SK-N-MC (cell line): ENCODE measurements around the gene LSM14A.
"Not testable (repeated sequence)": the region's sequence is repeated elsewhere in the genome, so short reads cannot be mapped to it uniquely, and the experiment has no call there.

Experiments
- DNase-seq: peaks from one replicate; pipeline ENCODE4 v3.0.0-alpha.2; 2011; ENCODE audit warnings: low read depth, low spot score
- H3K27ac ChIP-seq: fragments of 200-600 bp; sonication (generic); 2 replicates; pipeline ENCODE4 v1.5.1; 2016; ENCODE audit warnings: mixed run types
- H3K36me3 ChIP-seq: fragments of 200-600 bp; sonication (generic); 2 replicates; pipeline ENCODE4 v1.6.1; 2017; ENCODE audit warnings: antibody characterized with exemption, low read length, mixed read lengths; ENCODE audit not compliant: insufficient read depth
- H3K4me3 ChIP-seq: fragments of 200-600 bp; sonication (generic); 2 replicates; pipeline ENCODE4 v1.5.1; 2016
- H3K9ac ChIP-seq: fragments of 200-600 bp; sonication (generic); 2 replicates; pipeline ENCODE4 v1.8.0; 2017; ENCODE audit warnings: mixed run types, mixed read lengths; ENCODE audit not compliant: insufficient read length
- H3K9me3 ChIP-seq: fragments of 200-600 bp; sonication (generic); 2 replicates; pipeline ENCODE4 v1.6.1; 2017; ENCODE audit warnings: low read depth, mild to moderate bottlenecking, antibody characterized with exemption, low read length, moderate library complexity, mixed read lengths
- EZH2 ChIP-seq: fragments of 200-600 bp; sonication (generic); IDR thresholded peaks from one replicate; pipeline ENCODE4 v1.6.1; 2017; ENCODE audit warnings: antibody characterized with exemption
- FOXP2 ChIP-seq: optimal IDR thresholded peaks from 2 replicates; pipeline ENCODE3; 2011; ENCODE audit warnings: mild to moderate bottlenecking, moderate library complexity; ENCODE audit not compliant: insufficient read depth; ENCODE audit errors: extremely low read length, control extremely low read depth
- POLR2AphosphoS5 ChIP-seq: IDR thresholded peaks from 2 replicates; pipeline ENCODE4 v1.6.1; 2012; ENCODE audit warnings: mild to moderate bottlenecking, low read depth, low read length, borderline replicate concordance

Gene LSM14A

DNA sequence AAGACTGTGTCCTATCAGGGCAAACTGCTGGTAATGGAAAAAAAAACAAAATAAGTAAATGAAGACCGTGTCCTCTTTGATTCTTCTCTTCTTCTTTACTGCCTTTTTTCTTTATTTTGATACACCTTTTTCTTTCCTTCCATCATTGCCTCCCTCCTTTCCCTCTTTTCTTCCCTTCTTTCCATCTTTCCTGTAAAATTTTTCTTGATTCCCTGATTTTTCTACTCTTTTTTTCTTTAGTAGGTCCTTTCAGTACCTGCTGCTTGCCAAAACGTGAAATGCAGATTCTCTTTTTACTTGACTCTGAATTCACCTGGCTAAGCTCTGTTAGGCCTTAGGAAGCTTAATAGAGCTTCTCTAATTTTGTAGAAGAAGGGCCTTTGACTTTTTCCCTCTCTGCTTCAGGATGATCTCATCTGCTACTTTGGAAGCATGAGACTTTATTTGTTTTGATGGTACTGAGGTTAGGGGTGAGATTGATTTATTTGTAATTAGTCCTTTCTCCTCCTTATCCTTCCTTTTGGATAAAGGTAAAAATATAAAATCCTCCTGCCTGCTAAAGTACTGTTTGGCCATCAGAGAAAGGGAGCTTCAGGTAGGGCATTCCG is 19.2 kb downstream of the LSM14A start:
- H3K36me3 ChIP-seq: peaks cover 27% of the 10 kb centered on the region
- H3K27ac ChIP-seq: no peak overlapping the region
- no peak for DNase-seq
- no peaks in the 10 kb centered on the region for H3K9me3 ChIP-seq
- H3K9ac ChIP-seq: no peak overlapping the region
- no peak overlapping the region for H3K4me3 ChIP-seq
- TF ChIP-seq FOXP2 (no peak), EZH2 (no peak), POLR2AphosphoS5 (no peak)

DNA sequence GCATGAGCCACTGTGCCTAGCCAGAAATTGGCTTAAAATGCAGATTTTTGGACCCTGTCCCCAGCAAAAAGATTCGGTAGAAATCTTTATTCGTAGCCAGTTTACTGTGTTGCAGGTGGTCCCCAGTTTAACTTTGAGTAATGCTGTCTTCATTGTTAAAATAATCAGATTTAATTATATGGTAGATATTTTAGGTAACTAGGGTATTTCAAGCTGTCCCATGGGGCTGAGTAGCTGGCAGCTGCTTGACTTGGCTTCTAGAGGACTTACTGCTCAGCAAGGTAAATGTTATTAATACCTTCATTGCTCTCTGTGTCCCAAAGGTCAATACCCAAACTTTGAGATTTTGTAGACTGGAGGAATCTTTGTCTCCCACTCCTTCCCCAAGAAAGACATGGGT is 21.1 kb downstream of the LSM14A start:
- H3K9me3 ChIP-seq: no peaks in the 10 kb centered on the region
- no peak overlapping the region for H3K27ac ChIP-seq
- no peak overlapping the region for H3K9ac ChIP-seq
- peaks cover 45% of the 10 kb centered on the region for H3K36me3 ChIP-seq
- H3K4me3 ChIP-seq: no peak overlapping the region
- no peak for DNase-seq
- TF ChIP-seq POLR2AphosphoS5: no peak
- no peak for TF ChIP-seq FOXP2
- TF ChIP-seq EZH2: no peak

DNA sequence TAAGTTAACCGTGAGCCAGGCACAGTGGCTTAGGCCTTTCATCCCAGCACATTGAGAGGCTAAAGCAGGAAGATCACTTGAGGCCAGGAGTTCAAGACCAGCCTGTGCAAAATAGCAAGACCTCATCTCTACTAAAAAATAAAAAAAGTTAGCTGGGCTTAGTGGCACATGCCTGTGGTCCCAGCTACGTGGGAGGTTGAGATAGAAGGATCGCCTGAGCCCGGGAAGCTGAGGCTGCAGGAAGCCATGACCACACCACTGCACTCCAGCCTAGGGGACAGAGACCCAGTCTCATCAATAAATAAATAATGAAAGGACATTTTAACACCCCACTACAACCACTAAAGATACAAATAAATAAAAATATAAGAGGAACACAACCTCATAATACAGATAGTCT is 21.6 kb downstream of the LSM14A start:
- no peak for DNase-seq
- Histone ChIP-seq H3K9me3 (no peaks in the 10 kb centered on the region), H3K9ac (no peak overlapping the region), H3K36me3 (peaks cover 48% of the 10 kb centered on the region), H3K27ac (no peak overlapping the region), H3K4me3 (no peak overlapping the region)
- TF ChIP-seq FOXP2: no peak
- TF ChIP-seq POLR2AphosphoS5: no peak
- TF ChIP-seq EZH2: no peak

DNA sequence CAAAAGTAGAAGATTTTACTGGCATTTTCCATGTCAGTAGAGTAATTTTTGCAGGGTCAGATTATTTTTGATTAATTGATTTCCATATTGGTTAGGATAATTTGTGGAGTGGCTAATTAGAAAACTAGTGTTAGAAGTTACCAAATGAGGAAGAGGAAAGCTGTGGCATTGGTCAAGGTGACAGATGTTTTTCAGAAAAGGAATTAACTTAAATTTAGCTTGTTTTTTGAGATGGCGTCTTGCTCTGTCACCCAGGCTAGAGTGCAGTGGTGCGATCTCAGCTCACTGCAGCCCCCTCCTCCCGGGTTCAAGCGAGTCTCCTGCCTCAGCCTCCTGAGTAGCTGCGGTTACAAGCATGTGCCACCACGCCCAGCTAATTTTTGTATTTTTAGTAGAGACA is 28.8 kb downstream of the LSM14A start:
- Histone ChIP-seq H3K9ac (no peak overlapping the region), H3K4me3 (no peak overlapping the region), H3K36me3 (peaks cover 80% of the 10 kb centered on the region), H3K9me3 (no peaks in the 10 kb centered on the region), H3K27ac (no peak overlapping the region)
- DNase-seq: no peak
- TF ChIP-seq POLR2AphosphoS5: no peak
- no peak for TF ChIP-seq FOXP2

DNA sequence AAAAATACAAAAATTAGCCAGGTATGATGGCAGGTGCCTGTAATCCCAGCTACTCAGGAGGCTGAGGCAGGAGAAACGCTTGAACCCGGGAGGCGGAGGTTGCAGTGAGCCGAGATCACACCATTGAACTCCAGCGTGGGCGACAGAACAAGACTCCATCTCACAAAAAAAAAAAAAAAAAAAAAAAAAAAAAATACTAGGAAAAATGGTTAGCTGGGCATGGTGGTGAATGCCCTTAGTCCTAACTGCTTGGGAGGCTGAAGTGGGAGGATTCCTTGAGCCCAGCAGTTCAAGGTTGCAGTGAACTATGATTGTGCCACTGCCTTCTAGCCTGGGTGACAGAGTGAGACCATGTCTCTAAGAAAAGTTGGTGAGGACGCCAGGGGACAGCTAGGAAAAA is 33.0 kb downstream of the LSM14A start:
- H3K9ac ChIP-seq, H3K9me3 ChIP-seq, H3K4me3 ChIP-seq, H3K27ac ChIP-seq, DNase-seq: not testable (repeated sequence)
- peaks cover 62% of the 10 kb centered on the region for H3K36me3 ChIP-seq

DNA sequence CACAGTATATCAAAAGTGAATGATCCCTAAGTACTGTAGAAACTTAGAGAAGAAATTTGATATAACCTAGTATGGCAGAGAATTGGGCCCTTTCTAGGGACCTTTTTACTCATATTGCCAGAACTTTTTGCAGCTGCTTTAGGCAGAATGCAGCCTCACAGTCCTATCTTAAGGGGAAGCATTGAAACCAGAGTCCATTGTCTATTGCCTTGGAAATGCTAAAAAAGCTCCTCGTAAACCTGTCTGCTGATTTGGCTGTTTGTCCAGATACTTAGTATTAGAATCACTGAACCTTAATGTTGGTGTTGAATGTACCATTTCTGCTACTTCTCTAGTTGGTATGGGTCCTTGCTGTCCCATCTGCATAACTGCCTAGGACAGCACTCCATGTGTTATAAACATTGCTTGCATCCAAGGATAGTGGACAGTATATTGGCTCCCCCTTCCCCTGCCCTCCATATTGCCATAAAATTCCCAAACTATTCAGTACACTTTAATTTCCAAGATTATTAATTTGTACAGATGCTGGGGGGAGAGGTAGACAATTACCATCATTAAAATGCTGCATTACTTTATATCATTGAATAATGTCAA is 36.1 kb downstream of the LSM14A start:
- H3K4me3 ChIP-seq: no peak overlapping the region
- H3K36me3 ChIP-seq: peaks cover 60% of the 10 kb centered on the region
- TF ChIP-seq POLR2AphosphoS5 (no peak), FOXP2 (no peak)
- no peak overlapping the region for H3K27ac ChIP-seq
- no peaks in the 10 kb centered on the region for H3K9me3 ChIP-seq
- H3K9ac ChIP-seq: no peak overlapping the region
- DNase-seq: no peak

DNA sequence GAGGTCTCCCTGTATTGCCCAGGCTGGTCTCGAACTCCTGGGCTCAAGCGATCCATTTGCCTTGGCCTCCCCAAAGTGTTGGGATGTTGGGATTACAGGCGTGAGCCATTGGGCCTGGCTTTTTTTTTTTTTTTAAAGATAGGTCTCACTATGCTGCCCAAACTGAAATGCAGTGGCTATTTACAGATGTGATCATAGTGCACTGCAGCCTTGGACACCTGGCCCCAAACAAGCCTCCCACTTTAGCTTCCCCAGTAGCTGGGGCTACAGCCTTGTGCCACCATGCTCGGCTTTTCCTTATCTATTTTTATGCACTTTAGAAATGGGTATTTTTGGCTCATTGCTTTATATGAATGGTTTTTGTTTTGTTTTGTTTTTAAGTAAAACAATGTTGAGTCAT is 37.4 kb downstream of the LSM14A start:
- Histone ChIP-seq H3K27ac (no peak overlapping the region), H3K9me3 (no peaks in the 10 kb centered on the region), H3K9ac (no peak overlapping the region), H3K4me3 (no peak overlapping the region), H3K36me3 (peaks cover 52% of the 10 kb centered on the region)
- no peak for DNase-seq
- TF ChIP-seq EZH2 (no peak), FOXP2 (no peak), POLR2AphosphoS5 (no peak)

DNA sequence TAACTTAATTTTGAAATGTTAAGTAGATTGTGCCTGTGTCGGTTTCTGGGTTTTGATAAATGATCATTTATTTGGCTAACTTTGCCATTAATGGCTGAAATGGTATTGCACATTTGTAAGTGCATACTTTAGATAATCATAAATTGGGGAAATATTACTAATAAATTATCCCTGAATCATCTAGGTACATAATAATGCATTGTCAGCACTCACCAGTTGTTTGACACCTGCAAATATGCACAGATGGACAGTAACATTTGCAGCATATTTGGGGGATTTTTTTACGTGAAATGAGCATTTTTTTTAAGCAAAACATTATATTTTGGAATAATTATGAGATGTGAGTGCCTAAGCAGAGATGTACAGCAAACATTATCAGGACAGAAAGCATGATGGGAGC is 41.0 kb downstream of the LSM14A start:
- H3K36me3 ChIP-seq: peaks cover 58% of the 10 kb centered on the region
- no peaks in the 10 kb centered on the region for H3K9me3 ChIP-seq
- H3K4me3 ChIP-seq: no peak overlapping the region
- H3K27ac ChIP-seq: no peak overlapping the region
- DNase-seq: no peak
- H3K9ac ChIP-seq: no peak overlapping the region
- no peak for TF ChIP-seq EZH2
- TF ChIP-seq FOXP2: no peak
- TF ChIP-seq POLR2AphosphoS5: no peak

DNA sequence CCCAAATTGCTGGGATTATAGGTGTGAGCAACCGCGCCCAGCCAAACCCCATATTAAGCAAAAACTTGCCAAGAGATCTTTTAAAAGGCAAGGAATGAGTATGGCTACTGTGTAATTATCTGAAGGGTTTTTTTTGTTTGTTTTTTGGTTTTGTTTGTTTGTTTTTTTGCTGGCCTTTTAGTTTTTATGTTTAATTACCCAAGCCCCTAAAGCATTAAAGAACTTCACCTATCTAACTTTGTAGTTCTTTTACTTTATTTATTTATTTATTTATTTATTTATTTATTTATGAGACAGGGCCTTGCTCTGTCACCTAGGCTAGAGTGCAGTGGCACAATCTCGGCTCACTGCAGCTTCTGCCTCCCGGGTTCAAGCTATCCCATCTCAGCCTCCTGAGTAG is 41.7 kb downstream of the LSM14A start:
- Histone ChIP-seq H3K9me3 (no peaks in the 10 kb centered on the region), H3K9ac (no peak overlapping the region), H3K4me3 (no peak overlapping the region), H3K36me3 (peaks cover 60% of the 10 kb centered on the region), H3K27ac (no peak overlapping the region)
- TF ChIP-seq FOXP2: no peak
- DNase-seq: no peak
